NCI-H82 (cell line): ENCODE results near the gene PPP1R7.
"Not testable (repeated sequence)": the region's sequence is repeated elsewhere in the genome, so short reads cannot be mapped to it uniquely, and the experiment has no call there.

Experiments
- DNase-seq: peaks from one replicate; lab custom pipeline; 2025; lab: John Stamatoyannopoulos, UW

PPP1R7 gene, protein sequence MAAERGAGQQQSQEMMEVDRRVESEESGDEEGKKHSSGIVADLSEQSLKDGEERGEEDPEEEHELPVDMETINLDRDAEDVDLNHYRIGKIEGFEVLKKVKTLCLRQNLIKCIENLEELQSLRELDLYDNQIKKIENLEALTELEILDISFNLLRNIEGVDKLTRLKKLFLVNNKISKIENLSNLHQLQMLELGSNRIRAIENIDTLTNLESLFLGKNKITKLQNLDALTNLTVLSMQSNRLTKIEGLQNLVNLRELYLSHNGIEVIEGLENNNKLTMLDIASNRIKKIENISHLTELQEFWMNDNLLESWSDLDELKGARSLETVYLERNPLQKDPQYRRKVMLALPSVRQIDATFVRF

DNA sequence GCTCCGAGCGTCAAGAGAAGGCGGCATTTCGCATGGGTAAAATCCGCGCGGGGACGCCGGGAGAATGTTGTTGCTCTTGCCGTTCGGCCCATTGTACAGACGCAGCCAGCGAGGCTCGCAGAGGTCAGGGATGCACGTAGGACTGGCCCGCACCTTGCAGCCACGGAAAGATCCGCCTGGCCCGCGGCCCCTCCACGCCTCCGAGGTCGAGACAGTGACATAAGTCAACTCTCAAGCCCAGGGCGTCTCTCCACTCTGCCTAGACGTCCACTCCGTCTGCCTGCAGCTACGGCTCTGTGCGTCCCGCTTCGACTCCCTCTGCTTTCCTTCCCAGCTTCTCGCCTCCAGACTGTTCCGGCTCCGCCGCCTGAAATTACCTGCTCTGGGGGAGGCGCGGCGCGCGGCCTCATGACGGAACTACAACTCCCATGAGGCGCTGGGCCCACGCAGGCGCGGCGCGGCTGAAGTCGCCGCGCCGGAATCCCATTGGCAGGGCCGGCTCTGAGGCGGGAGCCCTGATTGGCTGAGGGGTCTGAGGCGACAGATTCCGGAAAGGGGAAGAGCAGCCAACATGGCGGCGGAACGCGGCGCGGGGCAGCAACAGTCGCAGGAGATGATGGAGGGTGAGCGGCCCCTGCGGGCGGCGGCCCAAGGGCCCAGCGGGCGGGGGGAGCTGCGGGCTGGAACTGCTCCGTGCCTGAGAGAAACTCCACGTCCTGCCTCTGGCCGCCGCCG is at the start of gene PPP1R7:
PPP1R7 (plus strand) TSS at position 543 of the 735 bp plus-strand sequence; CDS start at position 572, 29 bp downstream.
- peak; percentile 97 for DNase-seq

DNA sequence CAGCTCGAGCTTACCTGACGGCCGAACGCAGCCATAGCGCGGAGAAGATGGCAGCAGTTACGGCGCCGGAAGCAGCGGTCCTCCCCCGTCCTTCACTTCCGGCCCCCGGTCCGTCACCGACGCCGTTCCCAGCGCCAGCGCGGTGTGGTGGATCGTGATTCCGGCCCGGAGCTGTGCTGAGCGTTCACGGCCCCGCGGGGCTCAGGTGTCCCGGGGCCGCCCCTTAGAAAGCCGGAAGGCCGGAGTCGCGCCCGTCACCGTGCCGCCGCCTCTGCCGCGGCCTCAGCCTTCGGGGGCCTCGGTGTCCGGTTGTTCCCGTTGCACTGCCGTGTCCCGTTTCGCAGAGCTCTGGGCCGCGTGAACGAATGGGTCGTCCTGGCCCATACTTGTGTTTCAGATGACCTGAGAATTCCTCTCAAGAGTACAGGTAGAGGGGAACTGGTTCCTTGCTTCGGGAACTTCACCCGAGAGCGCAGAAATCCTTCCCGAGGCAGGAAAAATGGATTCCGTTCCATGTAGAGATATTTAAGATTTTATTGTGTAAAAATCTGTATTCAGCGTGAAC is 47.9 kb upstream of the PPP1R7 start, which contains the start of gene MTERF4:
MTERF4 (minus strand) TSS at position 49 of the 565 bp plus-strand sequence; CDS start at position 35, 14 bp downstream.
- DNase-seq, result peak; percentile 93

DNA sequence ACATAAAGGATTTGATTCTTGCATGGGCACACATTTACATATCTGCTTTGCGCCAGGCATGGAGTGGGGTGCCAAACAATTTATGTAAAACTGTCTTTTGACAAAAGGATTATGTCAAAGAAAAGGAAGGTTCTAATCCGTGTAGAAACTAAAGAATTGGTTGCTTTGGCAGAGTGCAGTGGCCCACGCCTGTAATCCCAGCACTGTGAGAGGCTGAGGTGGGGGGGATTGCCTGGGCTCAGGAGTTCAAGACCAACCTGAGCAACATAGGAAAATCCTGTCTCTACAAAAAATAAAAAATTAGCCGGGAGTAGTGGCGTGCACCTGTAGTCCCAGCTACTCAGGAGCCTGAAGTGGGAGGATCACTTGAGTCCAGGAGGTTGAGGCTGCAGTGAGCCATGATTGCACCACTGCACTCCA is 47.1 kb upstream of the PPP1R7 start:
- peak; percentile 41 for DNase-seq

DNA sequence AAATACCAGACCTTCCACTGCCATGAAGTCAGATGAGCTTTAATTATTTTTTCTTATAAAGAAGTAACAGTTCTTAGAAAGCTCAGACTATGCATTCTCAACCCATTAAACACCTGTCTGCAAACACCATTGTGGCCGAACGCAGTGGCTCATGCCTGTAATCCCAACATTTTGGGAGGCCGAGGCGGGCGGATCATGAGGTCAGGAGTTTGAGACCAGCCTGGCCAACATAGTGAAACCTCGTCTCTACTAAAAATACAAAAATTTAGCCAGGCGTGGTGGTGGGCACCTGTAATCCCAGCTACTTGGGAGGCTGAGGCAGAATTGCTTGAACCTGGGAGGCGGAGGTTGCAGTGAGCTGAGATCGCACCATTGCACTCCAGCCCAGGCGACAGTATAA is 45.7 kb upstream of the PPP1R7 start:
- not testable (repeated sequence) for DNase-seq

DNA sequence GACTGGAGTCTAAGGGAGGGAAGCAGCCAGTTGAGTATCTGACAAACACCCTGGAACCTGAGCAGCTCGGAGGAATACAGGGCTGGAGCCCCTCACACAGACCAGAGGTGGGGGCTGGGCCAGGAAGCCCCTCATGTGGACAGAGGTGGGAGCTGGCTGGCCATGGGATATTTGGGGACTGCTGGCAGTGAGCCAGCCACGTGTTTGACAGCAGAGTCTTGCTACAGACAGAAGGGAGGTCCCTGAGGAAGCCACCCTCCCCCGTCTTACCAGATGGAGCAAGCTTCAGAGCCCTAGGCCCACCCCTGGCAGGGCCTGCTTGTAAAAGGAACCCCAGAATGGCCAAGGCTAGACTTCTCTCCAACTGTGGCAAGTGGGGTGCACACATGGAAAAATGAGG is 44.6 kb upstream of the PPP1R7 start:
- peak; percentile 72 for DNase-seq

DNA sequence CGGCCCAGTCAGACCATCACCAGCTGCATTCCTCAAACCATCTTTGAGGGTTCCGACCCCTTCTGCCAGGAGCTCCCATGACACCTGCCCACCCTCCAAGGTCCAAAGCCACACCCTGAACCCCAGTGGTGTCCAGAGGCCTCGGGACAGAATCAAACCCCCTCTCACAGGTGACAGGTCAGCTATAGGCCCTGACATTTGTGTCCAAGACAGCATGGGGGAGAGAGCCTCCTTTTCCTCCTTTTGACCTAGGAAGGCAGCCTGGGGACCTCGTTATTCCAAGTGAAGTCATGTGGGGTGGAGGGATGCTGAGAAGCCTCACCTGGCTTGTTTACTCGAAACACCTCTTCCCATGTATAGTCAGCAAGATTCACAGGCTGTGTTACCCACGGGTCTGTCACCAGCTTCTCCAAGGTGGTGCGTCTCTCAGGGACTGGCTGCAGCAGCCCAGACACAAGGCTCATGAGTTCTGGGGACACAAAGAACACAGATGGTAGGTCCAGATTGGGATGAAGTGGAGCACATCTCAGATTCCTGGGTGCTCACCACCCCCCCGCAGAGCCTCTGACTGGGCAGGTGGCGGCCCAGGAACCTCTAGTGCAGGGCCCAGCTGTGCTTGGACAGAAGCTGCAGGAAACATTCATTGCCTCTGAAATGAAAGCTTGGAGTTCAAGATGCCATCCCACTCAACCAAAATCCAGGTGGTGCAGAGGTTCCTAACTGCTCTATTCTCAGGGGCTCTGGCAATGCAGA is 43.1 kb upstream of the PPP1R7 start:
- DNase-seq, result no peak

DNA sequence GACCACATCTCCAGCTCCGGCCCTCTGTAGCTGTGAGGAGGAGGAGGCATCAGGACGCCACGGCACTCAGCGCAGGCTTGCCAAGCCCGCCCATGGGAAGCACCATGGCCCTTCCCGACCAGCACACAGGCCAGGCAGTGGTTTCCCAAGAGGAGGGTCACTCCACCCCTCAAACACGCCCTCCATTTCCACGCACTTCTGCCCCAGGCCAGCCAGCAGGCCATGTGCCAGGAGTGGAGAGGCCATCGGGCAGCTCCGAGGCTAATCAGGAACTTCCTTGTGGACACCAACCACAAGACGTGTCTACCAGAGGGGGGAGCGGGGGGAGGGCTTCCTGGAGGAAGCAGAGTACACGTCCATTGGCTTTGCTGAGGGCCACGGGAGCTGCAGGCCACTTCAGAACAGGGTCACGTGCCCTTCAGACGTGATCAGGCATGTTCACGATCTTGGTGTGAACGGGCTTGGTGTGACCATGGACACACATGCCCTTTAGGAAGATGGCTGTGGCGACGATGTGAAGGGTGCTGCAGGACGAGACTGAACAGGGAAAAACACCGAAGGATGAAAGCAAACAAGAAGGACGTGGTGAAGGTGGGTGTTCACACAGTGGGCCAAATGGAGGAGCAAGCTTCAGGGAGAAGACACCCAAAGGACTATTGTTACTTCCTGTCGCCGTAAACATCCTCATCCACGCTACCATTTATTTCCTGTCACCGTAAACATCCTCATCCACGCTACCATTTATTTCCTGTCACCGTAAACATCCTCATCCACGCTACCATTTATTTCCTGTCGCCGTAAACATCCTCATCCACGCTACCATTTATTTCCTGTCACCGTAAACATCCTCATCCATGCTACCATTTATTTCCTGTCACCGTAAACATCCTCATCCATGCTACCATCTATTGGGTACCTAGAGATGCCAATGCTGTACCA is 41.7 kb upstream of the PPP1R7 start:
- no peak for DNase-seq

DNA sequence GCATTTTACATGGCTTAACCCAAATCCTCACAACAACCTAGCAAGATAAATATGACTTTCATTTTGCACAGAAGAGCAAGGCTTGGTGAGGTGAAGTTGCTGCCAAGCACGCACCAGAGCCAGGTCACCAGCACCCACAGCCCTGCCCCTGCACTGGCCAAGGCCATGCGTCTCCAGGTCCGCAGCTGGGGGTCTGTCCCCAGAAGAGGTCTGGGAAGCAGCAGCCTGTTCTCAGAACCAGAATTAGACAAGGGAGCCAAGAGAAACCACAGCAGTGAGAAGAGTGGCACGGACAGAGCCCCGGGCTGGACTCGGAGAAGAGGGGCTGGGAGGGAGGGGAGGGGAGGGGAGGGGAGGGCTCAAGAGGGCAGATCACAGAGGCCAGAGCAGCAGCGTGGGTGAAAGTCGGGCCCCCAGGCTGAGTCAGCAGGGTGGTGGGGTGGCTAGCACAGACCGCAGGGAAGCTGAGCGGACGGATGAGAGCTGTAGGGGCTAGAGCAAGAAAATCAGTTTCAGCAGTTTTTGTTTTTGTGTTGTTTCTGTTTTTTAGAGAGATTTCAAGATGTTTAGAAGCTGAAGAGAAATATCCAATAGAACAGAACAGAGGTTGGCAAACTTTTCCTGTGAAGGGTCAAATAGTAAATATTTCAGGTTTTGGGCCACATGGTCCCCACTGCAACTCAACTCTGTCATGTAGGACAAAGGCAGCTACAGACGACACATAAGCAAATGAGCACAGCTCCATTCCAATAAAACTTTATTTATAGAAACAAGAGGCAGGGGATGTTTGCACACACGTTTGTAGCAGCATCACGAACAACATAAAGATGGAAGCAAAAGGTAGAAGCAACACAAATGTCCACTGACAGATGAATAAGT is 40.8 kb upstream of the PPP1R7 start:
- DNase-seq, result no peak

DNA sequence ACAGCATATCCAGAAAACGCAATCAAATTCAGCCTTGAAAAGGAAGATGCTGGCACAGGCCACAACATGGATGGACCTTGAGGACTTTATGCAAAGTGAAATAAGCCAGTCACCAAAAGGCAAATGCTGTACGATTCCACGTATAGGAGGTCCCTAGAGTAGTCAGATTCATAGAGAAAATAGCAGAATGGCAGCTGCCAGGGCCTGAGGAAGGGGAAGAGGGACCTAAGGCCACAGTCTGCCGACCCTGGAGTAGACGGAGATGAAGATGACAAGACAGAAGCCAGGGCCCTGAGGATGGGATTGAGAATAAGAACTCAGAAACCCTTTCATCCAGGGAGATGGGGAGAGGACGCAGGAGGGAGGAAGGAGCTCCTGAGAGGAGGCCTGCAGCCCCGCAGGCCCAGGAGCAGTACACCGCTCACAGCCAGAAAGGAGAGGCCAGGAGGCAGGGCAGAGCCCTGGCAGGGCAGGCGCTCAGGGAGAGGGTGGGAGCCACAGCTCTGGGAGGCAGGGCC is 40.1 kb upstream of the PPP1R7 start:
- DNase-seq, result no peak

DNA sequence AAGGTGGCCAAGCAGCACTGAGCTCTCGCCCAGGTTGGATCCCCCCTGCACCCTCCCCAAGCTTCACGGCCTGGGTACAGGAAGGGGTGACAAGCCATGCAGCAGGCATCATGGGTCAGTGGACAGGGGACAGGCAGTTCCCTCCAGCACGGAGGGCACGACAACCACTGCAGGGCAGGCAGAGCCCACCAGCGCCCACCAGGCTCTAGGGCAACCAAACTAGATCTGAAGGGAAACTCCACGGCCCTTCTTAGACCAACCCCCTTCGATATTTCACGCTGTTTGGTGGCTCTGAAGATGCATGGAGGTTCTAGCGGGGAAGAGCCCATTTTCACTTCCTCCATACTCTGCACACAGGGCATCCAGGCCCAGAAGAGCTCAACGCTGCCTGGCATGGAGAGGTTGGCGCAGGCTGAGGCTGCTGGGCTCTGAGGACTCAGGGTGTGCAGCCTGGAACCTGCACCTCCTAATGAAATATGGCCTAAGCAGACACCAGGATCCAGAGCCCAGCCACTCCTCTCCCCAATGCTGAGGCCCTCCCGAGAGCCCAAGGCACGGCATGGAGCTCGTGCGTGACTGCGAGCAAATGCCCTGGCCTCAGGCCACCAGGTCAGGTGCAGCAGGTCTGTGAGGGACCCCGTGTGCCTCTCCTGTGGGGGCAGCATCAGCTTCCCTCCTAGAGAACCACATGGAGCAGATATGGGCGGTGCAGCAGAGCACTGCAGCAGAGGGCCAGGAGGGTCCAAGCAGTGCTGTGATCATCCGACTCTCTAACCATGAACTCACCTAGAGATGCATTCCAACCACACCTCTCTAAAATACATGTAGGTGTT is 39.4 kb upstream of the PPP1R7 start:
- no peak for DNase-seq

DNA sequence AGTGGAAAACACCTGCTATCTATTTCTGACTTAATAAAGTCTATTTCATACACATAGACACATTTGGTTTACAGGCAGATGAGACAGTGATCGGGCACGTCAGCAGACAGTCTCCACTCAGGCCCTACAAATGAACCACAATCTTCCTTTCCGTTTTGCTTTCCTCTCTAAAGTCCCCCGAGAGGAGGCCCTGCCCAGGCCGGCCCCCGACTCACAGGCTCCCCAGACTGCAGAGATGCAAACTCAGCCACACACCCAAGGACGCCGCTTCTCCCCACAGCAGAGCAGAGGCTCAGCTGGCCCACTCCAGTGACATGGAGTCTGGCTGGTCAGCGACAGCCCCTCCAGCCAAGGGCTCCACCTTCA is 38.8 kb upstream of the PPP1R7 start:
- DNase-seq, result no peak

DNA sequence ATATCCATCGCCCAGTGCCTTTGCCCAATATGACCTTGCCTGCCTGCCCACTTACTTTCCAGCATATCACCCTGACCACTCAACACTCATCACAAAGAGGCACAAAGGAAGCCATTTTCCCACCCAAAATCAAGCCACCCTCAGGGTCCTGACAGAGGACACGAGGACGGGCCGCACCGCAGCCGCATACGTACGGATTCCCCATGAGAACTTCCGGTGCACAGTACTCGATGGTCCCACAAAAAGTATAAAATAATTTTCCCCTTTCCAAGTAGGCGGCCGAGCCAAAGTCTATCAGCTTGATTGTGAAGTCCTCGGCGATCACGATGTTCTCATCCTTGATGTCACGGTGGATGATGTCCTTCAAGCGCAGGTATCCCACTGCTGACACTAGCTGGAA is 38.2 kb upstream of the PPP1R7 start:
- no peak for DNase-seq

DNA sequence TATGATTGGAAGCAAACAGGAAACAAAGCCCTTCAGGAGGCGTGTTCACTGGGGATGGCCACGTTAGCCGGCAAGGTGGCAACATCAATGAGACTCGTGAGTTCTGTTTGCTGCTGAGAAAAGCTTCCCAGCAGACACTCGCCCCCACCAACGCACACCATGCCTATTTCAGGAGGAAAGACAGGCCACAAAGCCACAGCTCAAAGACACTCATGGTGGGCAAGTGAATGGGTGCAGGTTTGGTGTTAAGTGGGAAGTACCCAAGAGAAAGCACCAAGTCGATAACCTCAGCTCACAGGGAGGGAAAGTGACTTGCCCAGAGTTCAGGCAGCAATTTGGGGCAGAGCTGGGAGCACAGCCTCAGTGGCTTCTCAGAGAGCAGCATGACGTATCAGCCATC is 37.7 kb upstream of the PPP1R7 start:
- no peak for DNase-seq

DNA sequence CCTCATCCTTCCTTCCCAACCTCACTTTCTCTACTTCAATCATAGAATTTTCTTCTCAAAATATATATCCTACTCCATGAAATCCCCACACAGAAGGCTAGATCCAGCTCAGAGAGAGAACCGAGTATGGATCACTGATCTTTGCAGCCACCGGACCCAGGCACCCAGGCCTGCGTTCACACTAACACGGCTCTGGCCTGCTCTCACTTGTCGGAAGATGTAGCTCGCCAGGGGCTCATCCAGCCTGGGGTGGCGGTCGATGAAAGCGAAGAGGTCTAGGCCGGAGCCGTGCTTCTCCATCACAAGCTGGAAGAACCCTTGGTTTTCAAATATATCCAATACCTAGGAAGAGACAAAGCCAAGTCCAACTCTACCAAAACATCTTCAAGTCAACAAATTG is 35.4 kb upstream of the PPP1R7 start:
- no peak for DNase-seq

DNA sequence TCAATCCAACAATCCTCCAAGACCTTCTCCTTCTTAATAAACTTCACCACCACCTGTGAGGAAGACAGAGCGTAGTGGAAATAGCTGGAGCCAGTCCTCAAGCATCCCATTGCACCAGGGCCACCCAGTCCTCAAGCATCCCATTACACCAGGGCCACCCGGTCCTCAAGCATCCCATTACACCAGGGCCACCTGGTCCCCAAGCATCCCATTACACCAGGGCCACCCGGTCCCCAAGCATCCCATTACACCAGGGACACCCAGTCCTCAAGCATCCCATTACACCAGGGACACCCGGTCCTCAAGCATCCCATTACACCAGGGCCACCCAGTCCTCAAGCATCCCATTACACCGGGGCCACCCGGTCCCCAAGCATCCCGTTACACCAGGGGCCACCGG is 34.9 kb upstream of the PPP1R7 start:
- DNase-seq, result no peak

DNA sequence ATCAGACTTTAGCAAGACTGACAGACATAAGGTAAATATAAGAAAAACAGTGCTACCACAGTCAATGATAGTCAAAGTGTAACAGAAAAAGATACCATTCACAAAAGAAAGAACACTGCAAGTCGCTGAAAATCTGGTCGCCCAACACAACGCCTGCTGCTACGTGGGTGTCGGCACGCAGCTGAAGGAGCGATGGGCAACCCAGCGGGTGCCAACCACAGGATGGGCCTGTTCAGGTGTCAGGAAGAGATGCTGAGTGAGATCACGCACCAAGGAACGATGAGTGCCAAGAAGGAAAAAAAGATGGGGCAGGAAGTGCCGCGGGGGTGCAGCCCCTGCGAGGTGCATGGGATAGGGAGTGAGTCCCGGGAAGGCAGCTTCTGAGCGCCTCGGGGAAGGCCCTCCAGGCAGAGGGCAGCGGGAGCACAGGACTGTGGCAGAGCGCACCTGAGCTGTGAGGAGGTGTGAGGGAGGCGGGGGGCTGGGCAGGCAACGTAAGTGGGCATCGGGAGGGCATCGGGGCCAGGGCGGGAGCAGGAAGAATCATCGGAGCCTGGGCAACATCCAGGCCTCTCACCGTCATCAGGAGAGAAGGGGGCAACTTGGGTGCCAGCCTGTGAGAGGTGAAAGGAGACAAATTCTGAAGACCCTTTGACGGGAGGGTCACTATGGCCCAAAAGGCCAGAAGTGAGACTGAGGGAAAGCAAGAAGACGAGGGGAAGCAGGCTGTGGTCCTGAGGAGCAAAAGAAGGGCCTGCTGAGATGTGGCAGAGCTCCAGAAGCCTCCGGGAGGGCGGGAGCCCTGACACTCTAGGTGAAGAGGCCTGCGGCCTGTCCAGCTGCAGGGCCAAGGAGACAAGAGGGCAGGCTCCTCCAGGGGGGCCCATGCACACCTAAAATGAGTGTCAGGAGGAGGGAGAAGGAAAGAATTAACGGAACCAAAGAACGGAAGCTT is 33.4 kb upstream of the PPP1R7 start:
- DNase-seq, result no peak

DNA sequence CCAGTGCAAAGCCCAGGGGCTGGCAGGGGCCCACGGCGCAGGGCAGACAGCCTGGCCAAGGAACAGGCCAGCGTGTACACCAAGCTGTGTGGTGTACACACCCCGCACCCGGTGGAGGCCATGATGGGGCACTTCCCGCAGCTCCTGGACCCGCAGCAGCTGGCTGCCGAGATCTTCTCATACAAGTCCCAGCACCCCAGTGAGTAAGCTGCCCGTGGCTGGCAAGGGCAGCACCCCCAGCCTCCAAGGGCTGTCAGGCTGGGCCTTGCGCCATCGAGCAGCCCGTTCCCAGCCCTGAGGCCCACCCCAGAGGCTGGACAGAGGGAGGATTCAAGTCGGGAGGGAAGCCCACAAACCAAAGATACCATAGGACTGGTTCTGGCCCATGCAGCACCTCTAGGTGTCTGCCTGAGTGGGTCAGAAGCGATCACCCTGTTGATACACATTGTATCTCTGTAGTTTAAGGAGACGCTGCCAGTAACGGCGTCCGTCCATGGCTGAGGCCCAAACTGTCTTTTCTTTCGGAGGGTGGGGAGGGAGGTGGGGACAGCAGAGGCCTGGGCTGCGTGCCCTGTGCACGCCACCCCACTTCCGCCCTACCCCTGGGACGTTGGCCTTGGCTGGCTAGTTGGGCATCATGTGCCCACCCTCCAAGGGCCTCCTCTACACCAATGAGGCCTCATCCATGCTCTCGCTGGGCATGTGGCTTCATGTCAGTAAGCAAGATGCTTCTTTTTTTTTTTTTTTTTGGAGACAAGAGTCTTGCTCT is 31.3 kb upstream of the PPP1R7 start:
- DNase-seq, result no peak
